Activated CD4-positive, CD25-positive, alpha-beta regulatory T cell (primary cell): ENCODE data around the gene ACACB.

ENCODE experiments used
- DNase-seq, 4 experiments: peaks; one replicate each; lab custom pipeline; 2025; lab: John Stamatoyannopoulos, UW

Gene ACACB

DNA sequence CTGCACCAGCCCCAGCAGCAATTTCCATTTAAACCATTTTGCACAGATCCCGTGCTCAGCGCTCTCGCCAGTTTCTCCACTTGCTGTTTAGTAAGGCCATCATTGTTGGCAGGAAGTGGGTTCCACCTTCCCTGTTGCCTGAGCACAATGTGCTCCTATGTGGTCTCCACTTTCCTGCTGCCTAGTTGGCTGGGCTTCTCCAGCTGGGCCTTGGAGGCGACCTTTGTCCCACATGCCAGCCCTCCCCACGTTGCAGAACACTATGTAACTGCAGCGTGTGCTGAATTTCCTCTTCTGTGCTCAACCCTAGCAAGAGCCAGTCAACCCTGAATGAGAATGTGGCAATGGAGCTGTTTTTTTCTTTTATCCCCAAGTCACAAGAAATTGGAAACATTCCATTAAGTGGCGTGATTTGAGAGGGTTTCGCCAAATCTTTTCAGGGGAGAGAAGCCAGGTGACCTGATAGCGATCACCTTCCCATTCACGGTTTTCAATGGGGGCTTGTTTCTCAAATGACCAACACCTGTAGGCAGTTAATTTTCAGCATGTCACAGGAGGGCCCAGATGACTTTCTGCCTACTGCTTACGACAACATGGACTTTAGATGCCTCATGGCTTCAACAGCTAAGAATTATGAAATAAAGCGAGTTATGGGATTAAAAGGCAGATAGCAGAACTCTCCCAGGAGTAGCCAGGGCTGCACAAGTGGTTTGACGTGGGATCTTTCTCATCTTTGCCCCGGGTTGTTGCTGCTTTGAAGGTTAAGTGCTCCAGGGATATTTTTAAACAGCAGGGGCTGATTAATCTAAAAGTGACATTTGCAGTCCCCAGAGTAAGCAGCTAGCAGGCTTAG is at the start of gene ACACB:
ACACB (plus strand) TSS at position 830 of the 853 bp plus-strand sequence. CDS start 22,819 bp downstream, outside the sequence.
- DNase-seq: no peak

DNA sequence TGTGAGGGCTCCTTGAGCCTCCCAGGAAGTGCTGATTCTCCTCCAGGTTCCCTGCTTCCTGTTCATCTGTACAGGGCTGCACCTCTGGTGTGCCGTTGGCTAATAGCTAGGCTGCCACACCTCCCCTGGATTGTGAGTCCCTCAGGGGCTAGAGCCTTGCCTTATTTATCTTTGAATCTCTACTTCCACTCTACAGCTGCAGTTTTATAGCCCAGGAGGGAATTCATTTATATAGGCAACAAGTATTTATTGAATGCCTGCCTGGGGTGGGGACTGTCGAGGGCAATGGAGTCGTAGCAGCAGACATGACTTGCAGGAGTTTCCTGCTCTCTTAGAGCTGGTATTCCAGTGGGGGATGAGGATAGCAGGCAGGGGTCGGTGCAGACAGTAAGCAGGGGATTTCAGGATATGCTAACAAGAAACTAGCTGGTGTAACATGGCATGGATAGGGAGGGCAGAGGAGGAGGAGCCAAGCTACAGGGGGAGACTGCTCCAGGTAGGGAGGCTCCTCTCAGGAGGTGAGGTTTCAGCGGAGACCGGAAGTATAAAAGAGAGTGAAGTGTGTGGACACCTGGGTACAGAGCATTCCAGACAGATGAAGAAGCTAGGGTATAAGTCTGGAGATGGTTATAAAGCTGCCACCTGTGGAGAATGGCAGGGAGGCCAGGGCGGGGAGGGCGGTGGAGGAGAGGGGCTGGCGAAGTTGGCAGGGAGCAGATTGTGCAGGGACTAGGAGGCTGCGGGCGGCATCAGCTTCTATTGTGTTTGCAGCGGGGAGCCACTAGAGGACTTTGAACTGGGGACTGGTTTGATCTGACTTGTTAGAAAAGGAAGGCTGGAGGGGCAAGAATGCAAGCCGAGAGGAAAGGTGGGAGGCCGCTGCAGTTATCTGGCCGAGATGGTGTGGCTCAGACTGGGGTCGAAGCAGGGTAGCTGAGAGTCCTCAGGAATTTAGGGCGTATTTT is 46.8 kb upstream of the ACACB start:
- DNase-seq: no peak

DNA sequence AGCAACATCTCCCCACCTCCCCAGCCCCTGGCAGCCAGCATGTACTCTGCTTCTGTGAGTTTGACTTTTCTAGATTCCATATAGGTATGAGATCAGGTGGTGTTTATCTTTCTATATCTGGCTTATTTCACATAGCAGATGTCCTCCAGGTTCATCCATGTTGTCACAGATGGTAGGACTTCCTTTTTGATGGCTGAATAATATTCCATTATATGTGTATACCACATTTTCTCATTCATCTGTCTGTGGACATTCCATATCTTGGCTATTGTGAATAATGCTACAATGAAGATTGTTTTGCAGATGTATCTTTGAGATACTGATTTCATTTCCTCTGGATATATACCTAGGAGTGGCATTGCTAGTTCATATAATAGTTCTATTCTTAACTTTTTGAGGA is 41.5 kb upstream of the ACACB start:
- DNase-seq: no peak

DNA sequence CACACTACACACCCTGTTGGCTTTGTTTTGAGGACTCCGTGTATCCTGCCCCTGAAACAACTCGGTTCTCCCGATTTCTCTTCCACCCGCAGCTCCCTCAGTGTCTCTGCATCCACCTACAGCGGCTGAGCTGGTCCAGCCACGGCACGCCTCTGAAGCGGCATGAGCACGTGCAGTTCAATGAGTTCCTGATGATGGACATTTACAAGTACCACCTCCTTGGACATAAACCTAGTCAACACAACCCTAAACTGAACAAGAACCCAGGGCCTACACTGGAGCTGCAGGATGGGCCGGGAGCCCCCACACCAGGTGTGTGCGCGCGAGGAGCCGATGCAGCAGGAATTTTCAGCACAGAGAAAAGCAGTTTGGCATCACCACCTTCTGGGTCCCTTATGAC is 33.6 kb upstream of the ACACB start:
- DNase-seq: no peak

DNA sequence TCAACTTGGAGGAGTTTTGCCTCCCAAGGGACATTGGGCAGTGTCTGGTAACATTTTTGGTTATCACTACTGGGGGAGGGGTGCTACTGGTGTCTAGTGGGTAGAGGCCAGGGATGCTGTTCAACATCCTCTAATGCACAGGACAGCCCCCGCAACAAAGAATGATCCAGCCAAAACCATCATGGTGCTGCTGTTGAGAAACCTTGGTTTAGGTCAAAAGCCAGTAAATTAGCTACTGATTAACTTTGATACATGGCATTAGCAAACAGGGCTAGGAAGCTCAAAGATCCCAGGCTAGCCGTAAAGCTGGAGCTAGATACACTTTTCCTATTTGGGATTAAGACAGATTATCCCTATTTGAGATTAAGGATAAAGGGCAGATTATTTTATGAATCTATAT is 32.0 kb upstream of the ACACB start:
- no peak for DNase-seq

DNA sequence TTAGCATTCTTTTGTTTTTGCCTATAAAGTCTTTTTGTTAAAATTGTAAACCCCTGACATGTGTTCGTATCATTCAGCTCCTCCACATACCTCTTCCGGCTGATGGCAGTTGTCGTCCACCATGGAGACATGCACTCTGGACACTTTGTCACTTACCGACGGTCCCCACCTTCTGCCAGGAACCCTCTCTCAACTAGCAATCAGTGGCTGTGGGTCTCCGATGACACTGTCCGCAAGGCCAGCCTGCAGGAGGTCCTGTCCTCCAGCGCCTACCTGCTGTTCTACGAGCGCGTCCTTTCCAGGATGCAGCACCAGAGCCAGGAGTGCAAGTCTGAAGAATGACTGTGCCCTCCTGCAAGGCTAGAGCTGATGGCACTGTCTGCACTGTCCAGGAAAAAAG is 30.8 kb upstream of the ACACB start:
- DNase-seq: no peak

DNA sequence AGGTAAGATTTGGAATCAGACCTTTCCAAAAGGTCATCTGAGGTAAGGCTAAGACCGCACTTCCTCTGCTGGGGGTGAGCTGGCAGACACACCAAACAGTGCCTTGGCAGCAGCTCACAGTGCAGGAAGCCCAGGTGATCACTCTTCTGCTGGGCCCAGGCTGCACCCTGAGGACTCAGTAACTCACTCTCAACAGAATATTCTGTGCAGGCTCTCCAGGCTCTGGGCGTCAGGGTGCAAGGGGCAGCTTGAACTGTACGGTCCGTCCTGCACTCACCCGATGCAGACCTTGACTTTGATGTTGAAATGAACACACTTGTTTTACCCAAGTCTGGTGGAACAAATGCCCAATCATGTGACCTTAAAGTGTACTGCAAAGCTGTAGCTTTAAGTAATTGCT is 29.1 kb upstream of the ACACB start:
- DNase-seq: no peak

DNA sequence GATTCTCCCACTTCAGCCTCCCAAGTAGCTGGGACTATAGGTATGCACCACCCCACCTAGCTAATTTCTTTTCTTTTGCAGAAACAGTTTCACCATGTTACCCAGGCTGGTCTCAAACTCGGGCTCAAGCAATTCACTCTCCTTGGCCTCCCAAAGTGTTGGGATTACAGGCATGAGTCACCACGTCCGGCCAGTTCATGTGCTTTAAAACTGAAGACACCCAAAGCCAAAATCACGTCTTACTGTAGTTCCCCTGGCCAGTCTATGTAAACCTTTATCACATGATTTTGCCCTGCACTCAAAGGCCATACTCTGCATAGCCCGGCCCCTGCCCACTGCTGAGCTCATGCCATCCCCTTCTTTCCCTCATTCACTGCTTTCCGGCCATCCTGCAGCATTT is 27.6 kb upstream of the ACACB start:
- DNase-seq: no peak

DNA sequence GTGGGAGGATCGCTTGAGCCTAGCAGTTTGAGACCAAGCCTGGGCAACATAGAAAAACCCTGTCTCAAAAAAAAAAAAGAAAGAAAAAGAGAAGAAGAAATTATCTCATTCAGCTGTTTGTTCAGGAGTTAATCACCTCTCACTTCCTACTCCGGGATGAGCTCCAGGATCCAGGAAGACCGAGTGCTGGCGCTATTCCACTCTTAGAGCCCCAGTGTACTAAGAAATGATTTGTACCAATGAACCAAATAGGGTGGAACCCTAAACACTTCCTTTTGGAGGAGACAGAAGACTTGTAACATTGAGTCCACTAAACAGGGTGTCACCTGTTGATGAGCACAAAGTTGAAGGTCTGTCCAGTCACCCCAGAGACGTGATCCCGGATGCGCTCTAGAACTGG is 26.7 kb upstream of the ACACB start:
- DNase-seq: no peak

DNA sequence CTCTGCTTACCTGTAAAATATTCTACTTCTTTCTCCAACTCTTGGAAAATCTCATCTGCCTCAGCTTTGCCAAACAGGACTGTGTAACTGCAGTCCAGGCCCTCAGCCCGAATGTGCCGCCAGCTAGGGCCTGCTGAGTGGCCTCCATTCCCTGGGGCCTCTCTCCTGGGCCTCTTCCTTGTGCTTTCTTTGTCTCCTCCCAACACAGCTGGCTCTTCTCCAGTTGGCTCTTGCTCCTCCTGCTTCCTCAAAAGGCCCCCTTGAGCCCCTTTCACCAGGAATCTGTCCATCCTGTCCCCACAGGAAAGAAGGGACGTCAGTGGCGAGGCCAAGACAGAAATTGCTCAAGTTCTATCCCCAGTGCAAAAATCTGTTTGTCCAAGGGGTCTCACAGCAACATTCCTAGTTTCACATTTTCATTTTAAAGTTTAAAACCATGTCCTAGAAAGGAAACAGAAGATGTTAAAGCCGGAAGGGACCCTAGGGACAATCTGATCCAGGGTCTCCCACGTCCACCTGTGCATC is 23.8 kb upstream of the ACACB start:
- no peak for DNase-seq

DNA sequence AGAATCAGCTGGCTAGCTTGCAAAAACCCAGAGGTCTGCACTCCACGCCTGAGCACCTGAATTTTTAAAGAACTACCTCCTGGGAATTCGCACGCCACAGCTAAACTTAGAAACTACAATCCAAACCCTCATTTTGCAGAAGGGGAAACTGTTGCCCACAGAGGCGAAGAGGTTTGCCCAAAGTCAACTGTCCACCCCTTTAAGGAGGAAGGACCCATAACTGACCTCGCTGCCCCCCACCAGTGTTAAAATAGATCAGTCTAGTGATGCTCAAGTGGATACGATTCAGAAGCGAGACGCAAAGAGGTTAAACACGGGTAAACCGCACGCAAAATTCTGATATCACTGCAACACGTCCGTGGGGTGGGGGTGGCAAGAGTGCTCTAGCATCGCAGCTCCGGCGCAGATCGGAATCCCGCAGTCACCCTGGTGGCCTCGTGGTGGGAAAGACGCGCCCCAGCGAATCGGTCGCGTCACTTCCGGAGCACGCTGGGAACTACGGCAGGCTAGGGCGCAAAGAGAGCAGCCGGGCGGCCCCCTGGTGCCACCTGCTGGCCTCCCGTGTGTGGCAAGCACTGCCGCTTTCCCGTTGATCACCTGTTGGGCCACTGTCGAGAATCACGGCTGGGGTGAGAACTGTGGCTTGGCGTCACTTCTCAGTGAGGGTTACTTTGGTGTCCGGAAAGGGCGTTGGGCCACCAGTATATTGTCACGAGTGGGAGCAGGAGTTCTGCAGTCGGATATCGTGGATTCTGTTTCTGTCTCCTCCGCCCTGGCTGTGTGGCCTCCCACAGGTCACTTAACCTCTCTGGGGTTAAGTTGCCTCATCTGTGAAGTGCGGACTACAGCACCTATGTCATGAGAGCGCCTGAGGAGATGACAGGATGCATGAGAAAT is 23.1 kb upstream of the ACACB start, which contains the start of gene ALKBH2:
ALKBH2 (minus strand) TSS at position 451 of the 897 bp plus-strand sequence. CDS start 686 bp downstream, outside the sequence.
- peak; percentile 84 to 91 (median 90) for DNase-seq

DNA sequence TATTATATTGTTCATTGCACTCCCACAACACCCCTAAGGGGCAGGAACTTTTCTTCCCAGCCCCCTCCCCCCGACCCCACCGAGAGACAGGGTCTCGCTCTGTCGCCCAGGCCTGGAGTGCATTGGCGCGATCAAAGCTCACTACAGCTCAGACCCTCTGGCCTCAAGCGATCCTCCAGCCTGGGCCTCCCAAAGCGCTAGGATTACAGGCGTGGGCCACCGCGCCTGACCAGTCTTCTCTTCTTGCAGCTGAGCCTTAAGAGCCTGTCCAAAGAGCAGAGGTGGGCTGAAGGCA is 19.3 kb upstream of the ACACB start:
- DNase-seq: no peak

DNA sequence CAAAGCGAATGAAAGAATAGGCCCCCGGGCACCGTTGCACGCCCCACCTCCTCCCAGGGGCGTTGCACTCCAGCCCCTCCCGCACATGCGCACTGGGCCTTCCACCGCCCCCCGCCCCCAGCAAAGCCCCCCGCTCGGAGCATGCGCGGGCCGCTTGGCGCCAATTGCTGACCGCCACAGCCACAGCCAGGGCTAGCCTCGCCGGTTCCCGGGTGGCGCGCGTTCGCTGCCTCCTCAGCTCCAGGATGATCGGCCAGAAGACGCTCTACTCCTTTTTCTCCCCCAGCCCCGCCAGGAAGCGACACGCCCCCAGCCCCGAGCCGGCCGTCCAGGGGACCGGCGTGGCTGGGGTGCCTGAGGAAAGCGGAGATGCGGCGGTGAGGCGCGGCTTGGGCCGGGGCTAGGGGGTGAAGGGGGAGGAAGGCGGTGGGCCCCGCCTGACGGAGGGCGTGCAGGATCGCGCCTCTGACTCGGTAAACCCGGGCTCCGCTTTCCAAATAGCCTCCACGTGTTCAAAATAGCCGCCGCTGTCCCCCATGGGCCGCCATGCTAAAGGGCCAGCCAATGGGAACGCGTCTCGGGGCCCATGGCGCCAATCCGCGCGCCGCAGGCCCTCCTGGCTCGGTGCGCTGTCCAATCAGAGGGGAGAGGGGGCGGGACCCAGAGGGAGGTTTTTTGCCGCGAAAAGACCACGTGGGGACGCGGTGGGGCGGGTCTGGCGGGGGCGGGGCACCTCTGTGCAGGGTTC is 18.8 kb upstream of the ACACB start, which contains the start of gene UNG:
UNG (plus strand) TSS at position 163 of the 748 bp plus-strand sequence; CDS start at position 246, 83 bp downstream.
- peak; percentile 94 to 96 (median 96) for DNase-seq

DNA sequence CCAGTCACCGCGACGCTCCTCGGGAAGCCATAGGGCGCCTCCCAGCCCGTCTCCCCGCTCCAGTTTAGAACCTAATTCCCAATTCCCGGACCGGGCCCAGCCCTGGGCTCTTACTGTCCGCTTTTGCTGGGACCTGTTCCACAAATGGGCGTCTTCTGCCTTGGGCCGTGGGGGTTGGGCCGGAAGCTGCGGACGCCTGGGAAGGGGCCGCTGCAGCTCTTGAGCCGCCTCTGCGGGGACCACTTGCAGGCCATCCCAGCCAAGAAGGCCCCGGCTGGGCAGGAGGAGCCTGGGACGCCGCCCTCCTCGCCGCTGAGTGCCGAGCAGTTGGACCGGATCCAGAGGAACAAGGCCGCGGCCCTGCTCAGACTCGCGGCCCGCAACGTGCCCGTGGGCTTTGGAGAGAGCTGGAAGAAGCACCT is 18.2 kb upstream of the ACACB start:
- peak in 1 of 4 experiments; percentile 46 for DNase-seq

DNA sequence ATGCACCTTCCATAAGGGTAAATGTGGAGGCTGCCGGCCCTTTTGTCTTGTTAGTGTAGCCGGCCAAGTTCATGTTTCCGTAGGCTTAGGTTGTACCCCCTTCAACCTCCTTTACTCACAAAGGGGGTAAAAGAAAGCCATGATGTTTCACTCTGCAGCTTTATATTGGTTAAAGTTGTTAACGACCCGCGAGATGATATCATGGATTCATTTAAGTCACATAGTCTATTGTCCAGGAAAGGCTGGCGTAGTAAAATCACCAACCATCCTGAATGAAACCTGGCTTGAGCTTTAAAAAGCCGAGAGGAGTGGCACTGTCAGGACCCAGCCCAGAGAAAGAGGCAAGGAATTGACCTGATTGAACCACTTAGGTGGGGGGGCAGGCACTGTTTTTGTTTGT is 17.7 kb upstream of the ACACB start:
- no peak for DNase-seq

DNA sequence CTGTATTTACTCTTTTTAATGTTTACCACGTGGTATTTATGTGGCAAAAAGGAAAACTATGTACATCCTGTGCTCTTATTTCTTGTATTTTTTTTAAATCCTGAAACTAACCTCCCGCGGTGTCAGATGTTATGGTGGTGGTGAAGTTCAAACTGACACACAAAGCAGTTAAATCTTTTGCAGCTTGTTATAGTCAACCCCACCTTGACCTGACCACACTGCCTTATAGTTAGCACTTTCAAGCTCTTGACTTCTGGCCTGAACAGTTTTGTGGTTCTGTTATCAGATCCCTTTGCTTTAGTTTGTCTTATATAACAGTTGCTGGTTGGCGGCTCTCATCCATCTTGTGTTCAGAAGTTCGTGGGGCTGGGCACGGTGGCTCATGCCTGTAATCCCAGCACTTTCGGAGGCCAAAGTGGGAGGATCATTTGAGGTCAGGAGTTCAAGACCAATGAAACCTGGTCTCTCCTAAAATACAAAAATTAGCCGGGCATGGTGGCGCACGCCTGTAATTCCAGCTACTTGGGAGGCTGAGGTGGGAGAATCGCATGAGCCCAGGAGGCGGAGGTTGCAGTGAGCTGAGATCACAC is 16.9 kb upstream of the ACACB start:
- DNase-seq: no peak

DNA sequence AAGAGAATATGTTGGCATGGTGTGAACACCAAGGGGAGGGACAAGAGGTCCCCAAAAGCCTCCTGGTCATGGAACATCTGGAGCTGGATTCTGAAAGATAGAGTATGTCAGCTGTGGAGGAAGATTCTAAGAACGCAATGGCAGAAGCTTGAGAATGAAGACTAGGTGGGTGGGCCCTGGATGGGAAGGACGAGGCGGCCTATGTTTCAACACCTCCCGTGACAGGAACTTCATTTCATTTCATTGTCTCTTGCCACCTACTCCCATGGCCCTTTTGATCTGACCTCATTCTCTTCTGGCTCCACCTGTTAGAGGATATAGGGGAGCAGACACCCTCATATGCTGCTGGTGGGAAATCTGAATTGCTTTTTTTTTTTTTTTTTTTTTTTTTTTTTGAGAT is 15.6 kb upstream of the ACACB start:
- DNase-seq: no peak

DNA sequence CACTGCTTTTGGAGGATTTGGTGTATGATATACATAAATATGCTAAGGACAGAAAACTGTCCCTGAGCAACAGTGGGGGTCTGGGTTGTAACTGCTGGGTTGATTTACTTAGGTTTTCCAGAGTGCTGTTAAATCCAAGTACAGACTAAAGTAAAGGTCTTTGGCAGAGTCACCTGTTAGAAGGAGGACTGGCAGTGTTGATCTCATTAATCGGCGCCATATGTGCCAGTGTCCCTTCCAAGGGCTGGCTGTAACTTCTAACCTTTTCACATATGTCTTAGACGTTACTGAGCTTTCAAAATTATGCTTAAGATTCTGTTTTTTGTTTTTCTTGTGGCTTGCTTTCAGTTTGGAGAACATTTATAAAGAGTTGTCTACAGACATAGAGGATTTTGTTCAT is 13.9 kb upstream of the ACACB start:
- no peak for DNase-seq

DNA sequence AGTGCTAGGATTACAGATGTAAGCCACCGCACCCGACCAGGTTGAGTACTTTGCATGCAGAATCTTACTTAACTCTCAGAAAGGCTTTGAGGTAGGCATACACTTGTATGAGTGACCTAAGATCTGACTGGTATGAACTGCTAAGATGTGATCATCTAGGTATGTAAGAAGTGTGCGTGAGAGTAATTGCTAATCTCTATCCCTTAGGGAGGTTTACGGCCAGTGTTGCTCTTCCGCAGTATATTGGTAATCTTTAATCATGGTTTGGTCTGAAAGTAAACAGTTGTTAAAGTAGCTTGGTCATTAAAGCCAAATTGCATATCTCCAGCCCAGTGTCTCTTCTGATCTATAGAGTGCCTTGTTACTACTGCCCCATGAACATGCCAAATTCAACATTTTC is 11.2 kb upstream of the ACACB start:
- DNase-seq: no peak

DNA sequence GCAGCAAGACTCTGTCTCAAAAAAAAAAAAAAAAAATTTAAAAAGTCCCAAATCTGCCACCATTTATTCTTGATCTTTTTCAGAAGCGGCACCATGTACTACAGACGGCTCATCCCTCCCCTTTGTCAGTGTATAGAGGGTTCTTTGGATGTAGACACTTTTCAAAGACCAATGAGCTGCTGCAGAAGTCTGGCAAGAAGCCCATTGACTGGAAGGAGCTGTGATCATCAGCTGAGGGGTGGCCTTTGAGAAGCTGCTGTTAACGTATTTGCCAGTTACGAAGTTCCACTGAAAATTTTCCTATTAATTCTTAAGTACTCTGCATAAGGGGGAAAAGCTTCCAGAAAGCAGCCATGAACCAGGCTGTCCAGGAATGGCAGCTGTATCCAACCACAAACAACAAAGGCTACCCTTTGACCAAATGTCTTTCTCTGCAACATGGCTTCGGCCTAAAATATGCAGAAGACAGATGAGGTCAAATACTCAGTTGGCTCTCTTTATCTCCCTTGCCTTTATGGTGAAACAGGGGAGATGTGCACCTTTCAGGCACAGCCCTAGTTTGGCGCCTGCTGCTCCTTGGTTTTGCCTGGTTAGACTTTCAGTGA is 6.5 kb upstream of the ACACB start:
- no peak for DNase-seq
